HFF-Myc (cell line): Measurements from ENCODE around the gene KIF20B.

Experiments
- DNase-seq: peaks from one replicate; pipeline ENCODE4 v3.0.0-alpha.2; 2011; ENCODE audit warnings: low read depth; ENCODE audit errors: extremely low read depth
- H3K4me3 ChIP-seq: replicated peaks from 2 replicates; pipeline ENCODE4 v1.5.1; 2011; ENCODE audit warnings: low read depth, mild to moderate bottlenecking, control low read depth, low read length
- CTCF ChIP-seq: IDR thresholded peaks from 2 replicates; pipeline ENCODE4 v1.5.1; 2012; ENCODE audit warnings: mild to moderate bottlenecking, low read depth, low read length, control low read depth; ENCODE audit errors: missing control alignments

Gene KIF20B

DNA sequence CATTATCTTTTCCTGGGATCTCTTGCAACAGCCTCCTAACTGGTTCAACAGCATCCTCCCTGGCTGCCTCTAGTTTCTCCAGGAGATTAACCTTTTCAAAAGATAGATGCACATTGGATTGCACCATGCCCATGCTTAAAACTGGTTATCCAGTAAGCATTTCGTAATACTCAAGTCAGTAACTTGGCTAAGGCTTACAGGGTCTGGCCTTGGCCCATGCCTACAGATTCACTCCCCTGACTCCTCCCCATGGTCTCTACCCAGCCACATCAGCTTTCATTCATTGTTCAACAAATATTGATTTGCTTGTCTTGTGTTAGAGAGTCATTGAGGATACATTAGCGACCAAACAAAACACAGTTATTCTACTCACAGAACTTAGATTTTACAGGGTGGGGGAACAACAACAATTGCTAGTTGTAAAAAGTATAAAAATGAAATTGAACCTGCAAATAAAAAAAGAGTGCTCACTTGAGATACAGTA, 1.8 kb upstream of the KIF20B start:
- no peak for DNase-seq
- H3K4me3 ChIP-seq: no peak overlapping the region
- no peak for TF ChIP-seq CTCF

- no peak for TF ChIP-seq CTCF
- DNase-seq: no peak
- H3K4me3 ChIP-seq: peak overlapping the region; percentile 67
Measured at GRCh38 chr10:89700923-89701241, 508 bp upstream of the KIF20B start.

DNA sequence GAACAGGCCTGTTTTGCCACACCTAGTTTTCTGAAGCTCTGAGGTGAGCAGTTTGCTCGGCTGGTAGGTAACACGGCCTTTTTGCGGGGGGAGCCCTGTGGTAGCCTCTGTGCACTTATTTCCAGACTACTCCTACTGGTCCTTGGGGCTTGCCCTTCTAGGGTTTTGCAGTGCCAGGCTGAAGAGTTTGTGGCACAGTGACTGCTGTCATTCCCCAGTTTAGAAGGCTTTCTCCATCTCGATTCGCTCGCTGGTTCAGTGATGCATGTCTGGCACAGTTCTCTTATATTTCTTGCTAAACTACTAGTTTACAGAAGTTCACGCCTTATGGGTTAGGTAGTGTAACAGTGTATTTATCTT, 711 bp downstream of the KIF20B start:
- no peak for DNase-seq
- H3K4me3 ChIP-seq: peak overlapping the region; percentile 67
- TF ChIP-seq CTCF: no peak

DNA sequence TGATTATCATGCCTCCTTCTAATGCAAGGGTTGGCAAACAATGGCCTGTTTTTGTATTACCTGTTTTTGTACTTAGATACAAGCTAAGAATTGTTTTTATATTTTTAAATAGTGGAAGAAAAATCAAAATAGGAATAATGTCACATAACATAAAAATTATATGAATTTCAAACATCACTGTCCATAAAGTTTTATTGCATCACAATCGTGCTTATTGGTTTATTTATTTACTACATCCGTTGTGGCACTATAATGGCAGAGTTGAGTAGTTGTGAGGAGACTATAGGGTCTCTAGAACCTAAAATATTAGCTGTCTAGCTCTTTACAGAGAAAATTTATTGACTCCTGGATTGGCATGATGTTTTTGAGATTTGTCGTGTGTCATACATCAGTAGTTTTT, 4.1 kb downstream of the KIF20B start:
- TF ChIP-seq CTCF: no peak
- H3K4me3 ChIP-seq: no peak overlapping the region
- DNase-seq: no peak

DNA sequence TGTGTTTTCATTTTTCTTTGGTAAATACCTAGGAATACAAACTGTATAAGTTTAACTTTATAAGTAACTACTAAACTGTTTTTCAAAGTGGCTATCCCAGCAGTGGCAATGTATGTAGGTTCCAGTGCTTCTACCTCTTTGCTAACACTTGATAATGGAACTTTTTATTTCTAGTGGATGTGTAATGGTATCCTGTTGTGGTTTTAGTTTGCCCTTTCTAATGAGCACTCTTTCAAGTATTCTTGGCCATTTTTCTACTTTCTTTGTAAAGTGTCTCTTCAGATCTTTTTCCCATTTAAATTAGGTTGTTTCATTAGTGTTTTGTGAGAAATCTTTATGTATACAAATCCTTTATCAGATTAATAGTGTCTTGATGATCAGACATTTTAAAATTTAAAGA, 4.6 kb downstream of the KIF20B start:
- TF ChIP-seq CTCF: no peak
- DNase-seq: no peak
- H3K4me3 ChIP-seq: no peak overlapping the region

GRCh38 chr10:89707372-89707771, 6.0 kb downstream of the KIF20B start:
- no peak for TF ChIP-seq CTCF
- H3K4me3 ChIP-seq: no peak overlapping the region
- no peak for DNase-seq

DNA sequence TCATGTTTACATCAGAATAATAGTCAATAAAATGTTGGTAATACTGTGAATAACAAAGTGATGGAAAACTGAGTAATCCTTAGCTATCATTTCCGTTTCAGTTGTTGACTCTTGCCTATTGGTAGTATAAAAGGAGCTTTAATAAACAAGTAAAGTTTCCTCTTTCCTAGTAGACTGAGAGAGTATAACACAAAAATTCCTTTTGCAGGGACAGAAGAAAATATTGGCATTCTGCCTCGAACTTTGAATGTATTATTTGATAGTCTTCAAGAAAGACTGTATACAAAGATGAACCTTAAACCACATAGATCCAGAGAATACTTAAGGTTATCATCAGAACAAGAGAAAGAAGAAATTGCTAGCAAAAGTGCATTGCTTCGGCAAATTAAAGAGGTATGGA, 9.4 kb downstream of the KIF20B start:
- no peak overlapping the region for H3K4me3 ChIP-seq
- no peak for TF ChIP-seq CTCF
- no peak for DNase-seq
